ENCODE data around the gene TRIM72.

GRCh38 chr16:31188450-31189411, 25.2 kb upstream of the TRIM72 start:
- TF ChIP-seq, protein P1, sequence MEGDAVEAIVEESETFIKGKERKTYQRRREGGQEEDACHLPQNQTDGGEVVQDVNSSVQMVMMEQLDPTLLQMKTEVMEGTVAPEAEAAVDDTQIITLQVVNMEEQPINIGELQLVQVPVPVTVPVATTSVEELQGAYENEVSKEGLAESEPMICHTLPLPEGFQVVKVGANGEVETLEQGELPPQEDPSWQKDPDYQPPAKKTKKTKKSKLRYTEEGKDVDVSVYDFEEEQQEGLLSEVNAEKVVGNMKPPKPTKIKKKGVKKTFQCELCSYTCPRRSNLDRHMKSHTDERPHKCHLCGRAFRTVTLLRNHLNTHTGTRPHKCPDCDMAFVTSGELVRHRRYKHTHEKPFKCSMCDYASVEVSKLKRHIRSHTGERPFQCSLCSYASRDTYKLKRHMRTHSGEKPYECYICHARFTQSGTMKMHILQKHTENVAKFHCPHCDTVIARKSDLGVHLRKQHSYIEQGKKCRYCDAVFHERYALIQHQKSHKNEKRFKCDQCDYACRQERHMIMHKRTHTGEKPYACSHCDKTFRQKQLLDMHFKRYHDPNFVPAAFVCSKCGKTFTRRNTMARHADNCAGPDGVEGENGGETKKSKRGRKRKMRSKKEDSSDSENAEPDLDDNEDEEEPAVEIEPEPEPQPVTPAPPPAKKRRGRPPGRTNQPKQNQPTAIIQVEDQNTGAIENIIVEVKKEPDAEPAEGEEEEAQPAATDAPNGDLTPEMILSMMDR (IDR thresholded peaks at IDR 0.05; ENCODE audit: extremely low read depth in 1 of 2, insufficient read depth in 1 of 2, low read depth in 1 of 2, low read length in 2 of 2) = no peak
- TF ChIP-seq MAX (IDR thresholded peaks at IDR 0.05; ENCODE audit: insufficient read depth, insufficient read length) (no peak), POLR2A (IDR thresholded peaks at IDR 0.05; ENCODE audit: low read depth, low read length) (peak; percentile 30), GATA2 (IDR thresholded peaks at IDR 0.05; ENCODE audit: insufficient read depth, insufficient read length, low read depth, low read length) (no peak)

All from endothelial cell of umbilical vein (primary cell).